Measurements from ENCODE around the gene SEPTIN10. TPM values are rescaled to one million over a fixed set of nuclear protein-coding genes. Genes with fewer than 3 reads are reported as not detected.
"Not testable (repeated sequence)": the region's sequence is repeated elsewhere in the genome, so short reads cannot be mapped to it uniquely, and the experiment has no call there.

Gene SEPTIN10
- total RNA-seq, 2 experiments from 2014 or later = 8.4 to 9.8 TPM

GRCh38 chr2:109547280-109547679, 66.5 kb downstream of the SEPTIN10 start:
- DNase-seq = no peak
- intact Hi-C loops (cut with micrococcal nuclease) = loop anchor here (10.0 kb wide), 1 partner anchor 168 kb away; no protein-coding TSS in a partner anchor
- H3K4me3 Mint-ChIP-seq = no peak overlapping the region
- POLR2A ChIA-PET = no interaction called here
- no peaks in the 10 kb centered on the region for H3K36me3 Mint-ChIP-seq
- no peaks in the 10 kb centered on the region for H3K4me1 Mint-ChIP-seq (ENCODE audit: low read depth)
- CTCF ChIA-PET = interaction anchor here (0.7 to 3.1 kb wide), 11 partner anchors 12 to 189 kb away, joined by 3 to 33 read pairs (median 4); no protein-coding TSS in a partner anchor
- no peak overlapping the region for H3K27ac Mint-ChIP-seq
- no peaks in the 10 kb centered on the region for H3K27me3 Mint-ChIP-seq
- no peaks in the 10 kb centered on the region for H3K9me3 Mint-ChIP-seq

DNA sequence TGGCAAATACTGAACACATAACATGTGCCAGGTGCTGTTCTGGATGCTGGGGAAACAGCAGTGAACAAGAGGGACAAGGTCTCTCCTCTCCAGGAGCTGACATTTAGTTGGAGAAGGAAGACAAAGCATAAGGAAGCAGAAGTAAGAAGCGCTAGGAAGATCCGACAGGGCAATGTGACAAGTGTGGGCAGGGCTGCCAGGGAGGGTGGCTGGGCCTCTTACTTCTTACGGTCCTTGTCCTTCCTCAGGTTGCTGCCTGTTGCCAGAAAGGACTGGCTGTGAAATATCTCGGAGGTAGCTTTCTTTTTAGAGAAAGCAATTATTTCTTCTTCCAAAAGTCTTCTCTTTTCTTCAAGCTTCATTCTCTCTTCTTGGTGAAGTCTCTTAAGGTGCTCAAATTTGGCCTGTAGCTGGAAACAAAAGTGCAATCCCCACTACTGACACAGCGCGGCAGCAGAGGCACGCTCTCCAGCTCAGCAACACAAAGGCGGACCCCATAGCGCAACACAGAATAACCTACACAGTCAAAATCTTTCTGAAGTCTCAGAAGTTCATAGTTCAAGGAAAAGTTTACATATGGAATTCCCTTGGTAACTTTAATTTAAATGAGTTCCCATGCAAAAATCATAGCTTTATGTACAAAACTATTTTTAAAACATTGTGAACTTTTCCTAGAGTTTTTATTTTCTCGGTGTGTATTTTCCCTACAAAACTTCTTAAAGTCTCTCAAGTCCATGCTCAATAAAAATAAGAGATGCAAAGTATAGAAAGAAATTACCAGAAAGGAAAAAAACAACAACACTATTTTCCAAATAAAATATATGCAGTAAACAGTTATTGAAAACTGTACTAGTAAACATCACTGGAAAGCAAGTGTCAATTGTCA, 67.7 kb downstream of the SEPTIN10 start:
- Mint-ChIP-seq H3K36me3 (no peaks in the 10 kb centered on the region), H3K27ac (no peak overlapping the region), H3K4me1 (ENCODE audit: low read depth) (no peaks in the 10 kb centered on the region), H3K27me3 (no peaks in the 10 kb centered on the region), H3K4me3 (no peak overlapping the region), H3K9me3 (no peaks in the 10 kb centered on the region)
- POLR2A ChIA-PET = no interaction called here
- DNase-seq = peak; percentile 72
- intact Hi-C loops (cut with micrococcal nuclease) = loop anchor here (1.0 to 10.0 kb wide), 3 partner anchors 117 to 190 kb away; no protein-coding TSS in a partner anchor
- CTCF ChIA-PET = interaction anchor here (0.6 to 3.1 kb wide), 23 partner anchors 13 to 189 kb away, joined by 3 to 33 read pairs (median 4); no protein-coding TSS in a partner anchor

DNA sequence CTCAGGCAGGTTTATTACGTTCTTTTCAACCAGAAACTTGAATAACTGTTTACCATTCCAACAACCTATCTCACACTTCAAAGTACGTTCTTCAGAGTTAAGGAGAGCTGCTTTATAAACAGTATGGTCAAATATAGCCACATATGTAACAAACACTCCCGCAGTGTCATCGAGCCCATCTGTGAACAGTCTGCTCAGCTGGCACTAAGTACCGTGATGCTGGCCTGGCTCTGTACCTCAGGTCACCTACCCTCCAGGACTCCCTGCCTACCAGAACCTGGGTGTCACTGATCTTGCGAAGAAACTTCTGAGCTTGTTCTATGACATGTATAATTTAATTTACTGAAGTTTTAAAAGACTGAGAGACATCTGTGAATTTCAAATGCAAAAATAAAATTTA, 71.4 kb downstream of the SEPTIN10 start:
- Mint-ChIP-seq H3K27ac (no peak overlapping the region), H3K27me3 (no peaks in the 10 kb centered on the region), H3K4me1 (ENCODE audit: low read depth) (no peaks in the 10 kb centered on the region), H3K4me3 (no peak overlapping the region), H3K36me3 (no peaks in the 10 kb centered on the region), H3K9me3 (no peaks in the 10 kb centered on the region)
- intact Hi-C loops (cut with micrococcal nuclease) = loop anchor here (10.0 kb wide), 1 partner anchor 172 kb away; no protein-coding TSS in a partner anchor
- ChIA-PET CTCF (interaction anchor here (1.1 to 1.5 kb wide), 2 partner anchors 9 to 32 kb away, joined by 4 read pairs; no protein-coding TSS in a partner anchor), POLR2A (no interaction called here)
- no peak for DNase-seq

- ChIA-PET POLR2A (no interaction called here), CTCF (no interaction called here)
- no peaks in the 10 kb centered on the region for H3K9me3 Mint-ChIP-seq
- intact Hi-C loops (cut with micrococcal nuclease) = no loop called here
- no peaks in the 10 kb centered on the region for H3K4me1 Mint-ChIP-seq (ENCODE audit: low read depth)
- H3K36me3 Mint-ChIP-seq = no peaks in the 10 kb centered on the region
- H3K27me3 Mint-ChIP-seq = peaks cover 7% of the 10 kb centered on the region
- DNase-seq = no peak
- no peak overlapping the region for H3K4me3 Mint-ChIP-seq
- H3K27ac Mint-ChIP-seq = no peak overlapping the region
Observed at GRCh38 chr2:109538546-109538945, 75.2 kb downstream of the SEPTIN10 start.

GRCh38 chr2:109537565-109538222, 76.1 kb downstream of the SEPTIN10 start:
- Mint-ChIP-seq H3K4me1 (ENCODE audit: low read depth) (no peaks in the 10 kb centered on the region), H3K27me3 (peaks cover 7% of the 10 kb centered on the region), H3K36me3 (no peaks in the 10 kb centered on the region), H3K9me3 (no peaks in the 10 kb centered on the region), H3K4me3 (no peak overlapping the region), H3K27ac (no peak overlapping the region)
- intact Hi-C loops (cut with micrococcal nuclease) = no loop called here
- ChIA-PET POLR2A (no interaction called here), CTCF (no interaction called here)
- DNase-seq = no peak

GRCh38 chr2:109536556-109536955, 77.2 kb downstream of the SEPTIN10 start:
- H3K36me3 Mint-ChIP-seq; H3K27ac Mint-ChIP-seq; H3K27me3 Mint-ChIP-seq; intact Hi-C loops (cut with micrococcal nuclease); DNase-seq; POLR2A ChIA-PET; H3K4me3 Mint-ChIP-seq; H3K9me3 Mint-ChIP-seq; H3K4me1 Mint-ChIP-seq (ENCODE audit: low read depth): not testable (repeated sequence)
- CTCF ChIA-PET = interaction anchor here (0.6 kb wide), 1 partner anchor 24 kb away, joined by 3 read pairs; no protein-coding TSS in a partner anchor

DNA sequence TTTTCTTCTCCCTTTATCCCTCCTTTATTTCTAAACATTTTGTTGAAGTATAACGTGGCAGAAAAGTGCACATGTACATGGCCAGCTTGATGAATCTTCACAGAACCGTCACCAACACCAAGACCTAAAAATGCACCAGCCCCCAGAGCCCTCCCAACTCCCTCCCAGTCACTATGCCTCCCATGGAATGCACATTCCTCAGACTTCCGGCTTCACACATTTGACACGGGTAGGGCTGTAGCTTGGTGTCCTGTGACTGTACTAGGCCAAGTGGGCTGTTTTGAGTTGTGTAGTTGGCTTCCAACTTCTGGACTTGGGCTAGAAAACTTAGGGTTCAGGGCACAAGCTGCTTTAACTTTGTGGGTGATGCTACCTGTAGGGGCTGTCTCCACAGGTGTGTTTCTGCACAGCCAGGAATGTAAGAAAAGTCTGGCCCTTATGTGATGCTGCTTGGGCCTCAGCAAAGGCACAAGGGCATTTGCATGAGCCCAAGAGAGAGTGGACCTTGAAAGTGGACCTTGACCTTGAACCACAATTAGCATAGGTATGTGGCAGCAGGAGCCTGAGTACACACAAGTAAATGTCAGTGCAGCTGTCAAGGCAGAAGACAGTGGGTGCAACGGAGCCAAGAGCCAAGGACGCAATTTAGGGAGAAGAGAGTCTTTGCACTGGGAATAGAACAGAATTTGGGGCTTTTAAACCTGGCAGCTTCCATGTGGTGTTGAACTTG, 78.4 kb downstream of the SEPTIN10 start:
- Mint-ChIP-seq H3K27me3 (peaks cover 9% of the 10 kb centered on the region), H3K4me3 (no peak overlapping the region), H3K4me1 (ENCODE audit: low read depth) (no peaks in the 10 kb centered on the region), H3K9me3 (no peaks in the 10 kb centered on the region), H3K27ac (no peak overlapping the region), H3K36me3 (no peaks in the 10 kb centered on the region)
- ChIA-PET POLR2A (no interaction called here), CTCF (no interaction called here)
- intact Hi-C loops (cut with micrococcal nuclease) = no loop called here
- no peak for DNase-seq

DNA sequence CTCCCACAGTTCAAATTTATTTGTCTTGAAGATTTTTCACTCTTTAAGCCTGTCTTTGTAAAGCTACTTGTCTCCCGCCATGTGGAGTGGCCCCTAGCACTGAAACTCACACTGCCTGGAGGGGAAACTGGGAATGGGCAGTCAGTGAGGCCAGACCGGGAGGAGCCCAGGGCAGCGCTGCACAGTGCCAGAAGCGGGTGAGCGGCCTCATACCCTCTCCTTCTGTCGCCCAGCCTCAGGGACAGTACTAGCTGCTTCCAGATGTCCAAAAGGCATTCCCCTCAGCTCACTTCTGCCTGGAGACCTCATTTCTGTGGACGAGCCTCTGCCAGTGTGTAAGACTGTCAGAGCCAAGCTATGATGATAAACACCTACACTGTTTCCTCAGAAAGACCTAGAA, 79.9 kb downstream of the SEPTIN10 start:
- H3K9me3 Mint-ChIP-seq = no peaks in the 10 kb centered on the region
- no peaks in the 10 kb centered on the region for H3K36me3 Mint-ChIP-seq
- no peak overlapping the region for H3K27ac Mint-ChIP-seq
- DNase-seq = no peak
- CTCF ChIA-PET = interaction anchor here (0.9 to 1.5 kb wide), 2 partner anchors 9 to 202 kb away, joined by 3 to 4 read pairs; no protein-coding TSS in a partner anchor
- POLR2A ChIA-PET = no interaction called here
- H3K27me3 Mint-ChIP-seq = peaks cover 12% of the 10 kb centered on the region
- no peak overlapping the region for H3K4me3 Mint-ChIP-seq
- H3K4me1 Mint-ChIP-seq (ENCODE audit: low read depth) = no peaks in the 10 kb centered on the region
- intact Hi-C loops (cut with micrococcal nuclease) = no loop called here

DNA sequence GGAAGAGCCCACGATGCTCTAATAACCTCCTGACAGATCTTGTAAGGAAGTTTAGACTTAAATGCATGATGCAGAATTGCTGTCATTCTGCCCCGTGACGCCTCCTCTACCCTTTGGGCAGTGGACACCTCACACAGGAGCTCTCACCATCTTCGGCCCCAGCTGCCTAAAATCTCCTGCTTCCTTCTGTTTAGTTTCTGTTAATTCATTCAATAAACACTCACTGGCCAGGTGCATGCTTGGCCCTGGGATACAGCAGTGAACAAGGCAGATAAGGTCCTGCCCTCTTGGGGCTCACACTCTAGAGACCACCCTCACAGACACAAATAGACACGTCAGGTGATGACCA, 81.1 kb downstream of the SEPTIN10 start:
- DNase-seq = no peak
- Mint-ChIP-seq H3K27me3 (peaks cover 18% of the 10 kb centered on the region), H3K4me3 (no peak overlapping the region), H3K27ac (no peak overlapping the region), H3K9me3 (no peaks in the 10 kb centered on the region), H3K4me1 (ENCODE audit: low read depth) (no peaks in the 10 kb centered on the region), H3K36me3 (no peaks in the 10 kb centered on the region)
- ChIA-PET POLR2A (no interaction called here), CTCF (interaction anchor here (1.3 to 1.5 kb wide), 2 partner anchors 10 to 13 kb away, joined by 4 to 6 read pairs; no protein-coding TSS in a partner anchor)
- intact Hi-C loops (cut with micrococcal nuclease) = no loop called here

- no peaks in the 10 kb centered on the region for H3K36me3 Mint-ChIP-seq
- intact Hi-C loops (cut with micrococcal nuclease) = no loop called here
- H3K27ac Mint-ChIP-seq = no peak overlapping the region
- CTCF ChIA-PET = interaction anchor here (1.3 kb wide), 1 partner anchor 14 kb away, joined by 6 read pairs; no protein-coding TSS in a partner anchor
- DNase-seq = no peak
- POLR2A ChIA-PET = no interaction called here
- H3K27me3 Mint-ChIP-seq = peaks cover 18% of the 10 kb centered on the region
- H3K4me1 Mint-ChIP-seq (ENCODE audit: low read depth) = no peaks in the 10 kb centered on the region
- no peak overlapping the region for H3K4me3 Mint-ChIP-seq
- no peaks in the 10 kb centered on the region for H3K9me3 Mint-ChIP-seq
Observed at GRCh38 chr2:109531896-109532727, 81.7 kb downstream of the SEPTIN10 start.

- Mint-ChIP-seq H3K27ac (no peak overlapping the region), H3K27me3 (peaks cover 16% of the 10 kb centered on the region), H3K9me3 (no peaks in the 10 kb centered on the region), H3K4me3 (no peak overlapping the region), H3K36me3 (no peaks in the 10 kb centered on the region), H3K4me1 (ENCODE audit: low read depth) (no peaks in the 10 kb centered on the region)
- DNase-seq = no peak
- ChIA-PET CTCF (interaction anchor here (0.7 kb wide), 1 partner anchor 15 kb away, joined by 3 read pairs; no protein-coding TSS in a partner anchor), POLR2A (no interaction called here)
- intact Hi-C loops (cut with micrococcal nuclease) = no loop called here
Observed at GRCh38 chr2:109531221-109531620, 82.5 kb downstream of the SEPTIN10 start.
